HG02763 (cell line): ENCODE data around the gene RAB3C.
A peak's percentile ranks its signal among the peaks of the same experiment; 100 is the strongest.

ENCODE experiments used
- ATAC-seq: cut with Tn5 transposase; IDR thresholded peaks from one replicate; pipeline ENCODE4 v1.9.1; 2021; ENCODE audit warnings: mild to moderate bottlenecking, moderate library complexity; ENCODE audit not compliant: unreplicated experiment

Gene RAB3C

GRCh38 chr5:58718269-58718978 is 135.5 kb downstream of the RAB3C start:
- no peak for ATAC-seq

DNA sequence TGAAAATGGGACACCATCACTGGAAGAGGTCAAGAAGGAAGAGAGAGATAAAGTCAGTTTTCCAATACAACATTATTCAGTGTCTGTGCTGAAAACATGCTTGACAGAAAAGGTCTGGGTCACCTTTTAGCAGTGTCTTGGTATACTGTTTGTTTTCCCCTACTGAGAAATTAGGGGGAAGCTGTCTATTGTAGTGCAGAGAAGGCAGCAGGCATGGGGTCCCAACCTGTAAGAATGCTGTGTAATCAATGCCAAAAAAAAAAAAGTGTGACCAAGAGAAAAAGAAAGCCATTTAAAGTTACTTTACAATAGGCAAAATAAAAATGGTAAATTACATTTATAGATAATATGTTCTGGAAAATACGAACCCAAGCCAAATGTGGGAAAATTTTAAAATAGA is 139.3 kb downstream of the RAB3C start:
- ATAC-seq: no peak

- no peak for ATAC-seq
Observed at GRCh38 chr5:58724992-58725391, 142.1 kb downstream of the RAB3C start.

GRCh38 chr5:58731641-58732040 is 148.8 kb downstream of the RAB3C start:
- ATAC-seq: no peak

GRCh38 chr5:58735637-58736036 is 152.8 kb downstream of the RAB3C start:
- no peak for ATAC-seq

GRCh38 chr5:58736214-58736613 is 153.3 kb downstream of the RAB3C start:
- no peak for ATAC-seq

- no peak for ATAC-seq
Observed at GRCh38 chr5:58737671-58738070, 154.8 kb downstream of the RAB3C start.

- no peak for ATAC-seq
Observed at GRCh38 chr5:58738336-58738735, 155.5 kb downstream of the RAB3C start.

GRCh38 chr5:58739051-58739450 is 156.2 kb downstream of the RAB3C start:
- no peak for ATAC-seq

DNA sequence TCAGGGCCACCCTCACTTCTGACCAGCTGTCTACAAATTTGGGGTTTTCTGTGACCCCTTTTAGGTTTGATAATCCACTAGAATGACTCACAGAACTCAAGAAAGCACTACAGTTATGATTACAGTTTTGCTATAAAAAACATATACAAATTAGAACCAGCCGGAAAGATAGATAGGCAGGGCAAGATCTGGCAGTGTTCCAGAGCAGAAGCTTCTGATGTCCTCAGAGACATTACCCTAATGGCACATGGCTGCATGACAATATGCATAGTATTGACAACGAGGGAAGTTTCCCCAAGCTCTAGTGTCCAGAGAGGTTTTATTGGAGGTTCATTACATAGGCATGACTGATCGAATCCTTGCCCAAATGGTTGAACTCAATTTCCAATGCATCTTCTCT is 158.1 kb downstream of the RAB3C start:
- no peak for ATAC-seq

DNA sequence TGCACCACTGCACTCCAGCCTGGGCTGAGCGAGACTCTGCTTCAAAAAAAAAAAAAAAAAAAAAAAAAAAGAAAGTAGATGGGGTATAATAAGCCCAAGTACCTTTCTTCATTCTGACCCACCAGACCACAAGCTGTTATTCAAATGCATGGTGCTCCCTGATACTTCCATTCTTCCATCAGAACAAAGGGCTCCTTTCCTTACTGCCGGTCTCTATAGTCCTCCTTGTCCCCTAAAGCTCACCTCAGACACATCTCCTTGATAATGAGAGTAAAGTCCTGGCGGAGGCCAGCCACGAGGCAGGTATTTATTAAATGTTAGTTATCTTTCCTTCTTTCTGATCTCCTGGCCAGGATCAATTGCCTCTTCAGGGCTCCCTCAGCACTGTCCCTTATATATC is 162.5 kb downstream of the RAB3C start:
- ATAC-seq: no peak

DNA sequence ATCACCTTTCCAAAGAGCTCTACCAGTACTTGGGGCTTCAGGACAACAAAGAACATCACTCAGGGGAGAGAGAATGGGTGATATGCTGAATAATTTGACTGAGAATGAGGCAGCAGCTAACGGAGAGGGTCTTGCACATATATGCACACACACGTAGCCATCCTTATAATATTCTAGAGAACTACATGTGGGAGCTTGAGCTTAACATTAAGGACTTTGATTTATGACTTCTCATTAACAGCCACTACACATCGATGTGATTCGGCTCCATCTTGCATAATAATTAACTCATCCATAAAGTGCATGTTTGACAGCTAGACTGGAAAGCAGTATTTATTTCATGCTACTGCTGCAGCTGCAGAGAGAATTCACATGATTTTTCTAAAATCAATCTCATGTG is 163.4 kb downstream of the RAB3C start:
- ATAC-seq: no peak

DNA sequence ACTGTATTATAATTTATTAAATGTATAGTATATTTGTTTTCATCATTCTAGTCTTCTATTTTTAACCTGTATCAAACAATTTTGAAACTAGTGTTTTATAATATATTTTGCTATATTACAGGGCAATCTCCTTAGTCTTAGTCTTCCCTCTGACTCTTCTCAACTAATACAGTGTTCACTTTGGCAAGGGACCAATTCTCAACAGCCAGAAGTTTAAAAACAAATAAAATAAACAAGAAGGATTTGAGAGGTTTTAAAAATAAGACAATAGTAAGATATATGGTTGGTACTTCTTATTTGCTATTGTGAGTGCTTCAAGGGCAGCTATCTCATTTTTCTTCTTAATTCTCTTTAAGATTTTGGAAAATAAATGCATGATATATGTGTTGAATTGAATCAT is 167.2 kb downstream of the RAB3C start:
- ATAC-seq: no peak

DNA sequence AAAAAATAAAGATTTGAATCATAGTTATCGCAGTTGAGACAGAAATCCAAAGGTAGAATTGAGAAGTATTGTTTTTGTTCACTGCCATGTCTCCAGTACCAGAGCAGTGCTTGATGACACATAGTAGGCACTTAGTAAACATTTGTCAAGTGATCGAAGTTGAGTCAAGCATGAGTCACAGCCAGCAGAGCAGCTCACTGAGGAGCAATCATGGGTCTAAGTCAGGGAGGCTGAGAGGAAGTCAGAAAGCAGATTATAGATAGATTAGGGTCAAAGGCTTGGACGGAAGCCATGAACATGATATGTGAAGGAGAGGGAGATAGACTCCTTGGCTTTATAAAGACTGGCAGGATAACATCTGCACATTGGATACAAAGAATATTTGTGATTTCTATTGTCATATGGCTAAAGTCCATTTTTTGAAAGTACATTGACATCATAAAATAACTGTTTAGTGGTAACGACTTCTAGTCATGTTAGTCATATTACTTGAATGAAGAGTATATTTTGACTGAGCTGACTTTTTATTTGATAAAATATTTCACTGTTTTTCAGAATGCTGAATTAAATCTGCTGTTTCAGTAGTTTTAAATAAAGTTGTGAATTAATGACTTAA is 168.5 kb downstream of the RAB3C start:
- ATAC-seq: no peak

GRCh38 chr5:58752104-58752503 is 169.2 kb downstream of the RAB3C start:
- ATAC-seq: no peak

DNA sequence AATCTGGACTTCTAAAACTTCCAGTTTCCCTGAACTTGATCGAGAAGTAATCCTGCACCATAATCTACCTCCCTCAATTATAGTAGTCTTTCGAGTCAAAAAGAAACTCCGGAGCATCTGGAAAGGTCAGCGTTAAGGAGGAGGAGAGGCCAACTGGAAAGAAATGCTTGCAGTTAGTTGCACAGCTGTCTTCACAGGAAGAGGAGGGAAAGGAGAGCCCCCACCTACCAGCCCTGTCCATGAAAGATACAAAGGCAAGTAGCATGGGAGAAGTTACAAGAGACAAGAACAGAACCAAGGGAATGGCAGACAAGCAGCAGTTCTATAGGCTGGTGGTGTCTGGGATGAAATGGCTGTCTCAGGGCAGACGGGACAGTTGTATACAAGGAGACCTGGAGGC is 170.6 kb downstream of the RAB3C start:
- no peak for ATAC-seq

- no peak for ATAC-seq
Observed at GRCh38 chr5:58754250-58754649, 171.4 kb downstream of the RAB3C start.

DNA sequence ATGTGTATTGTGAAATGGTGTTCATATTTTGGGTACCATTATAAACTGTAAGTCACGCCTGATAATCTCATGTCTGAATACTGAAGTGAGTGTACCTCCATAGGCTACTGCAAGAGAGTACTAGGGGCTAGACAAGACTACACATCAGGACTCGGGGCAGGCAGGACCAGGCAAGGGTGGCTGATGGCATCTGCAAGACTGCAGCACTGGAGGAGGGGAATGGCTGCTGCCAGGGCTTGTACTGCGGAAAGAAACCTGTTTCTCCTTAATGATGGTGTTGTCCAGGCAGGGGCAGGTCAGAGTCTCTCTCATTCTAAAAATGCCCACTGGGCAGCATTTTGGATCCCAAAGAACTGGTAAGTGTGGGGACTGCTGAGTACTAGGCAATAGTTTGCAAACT is 172.5 kb downstream of the RAB3C start:
- no peak for ATAC-seq

GRCh38 chr5:58759745-58760144 is 176.9 kb downstream of the RAB3C start:
- ATAC-seq: peak; percentile 84

- ATAC-seq: no peak
Observed at GRCh38 chr5:58760222-58760621, 177.3 kb downstream of the RAB3C start.

DNA sequence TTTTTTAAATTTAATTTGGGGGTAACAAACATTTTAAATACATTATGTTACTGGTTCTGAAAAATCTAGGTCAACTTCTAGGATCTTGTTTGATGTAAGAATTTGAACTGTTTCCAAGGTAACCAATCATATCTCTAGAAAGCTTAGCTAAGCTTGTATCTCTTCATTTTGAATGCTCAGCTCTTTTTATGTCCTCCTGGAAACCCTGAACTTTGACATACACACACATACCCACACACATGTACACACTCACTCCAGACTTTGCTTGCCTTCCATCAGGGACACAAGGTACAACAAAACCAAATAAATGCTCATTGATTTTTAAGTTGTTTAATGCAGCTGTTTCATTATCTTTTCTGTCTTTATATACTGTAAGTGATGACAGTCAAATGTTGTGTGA is 178.5 kb downstream of the RAB3C start:
- no peak for ATAC-seq

- ATAC-seq: no peak
Observed at GRCh38 chr5:58763390-58763789, 180.5 kb downstream of the RAB3C start.

DNA sequence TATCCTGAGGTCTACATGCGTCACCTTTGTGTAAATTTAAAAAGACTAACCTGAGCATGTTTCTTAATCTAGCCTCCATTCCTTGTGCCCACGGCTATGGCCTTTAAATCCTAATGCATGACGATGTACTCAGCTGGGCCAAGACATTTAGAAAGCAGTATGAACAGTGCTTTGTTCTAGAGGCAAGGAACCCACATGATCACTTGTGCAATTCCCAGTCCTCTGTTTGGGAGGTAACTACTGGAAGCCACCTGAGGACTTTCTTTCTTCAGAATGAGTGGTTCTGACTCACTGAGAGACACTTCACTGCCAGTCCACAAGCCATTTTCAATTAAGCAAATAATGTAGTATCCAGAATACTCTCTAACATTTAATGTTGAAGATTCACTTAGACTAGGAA is 181.3 kb downstream of the RAB3C start:
- ATAC-seq: no peak
